GM19468 (cell line): ENCODE results near the gene DNAJB2.
"Not testable (repeated sequence)": the region's sequence is repeated elsewhere in the genome, so short reads cannot be mapped to it uniquely, and the experiment has no call there.

Source experiments
- ATAC-seq: cut with Tn5 transposase; IDR thresholded peaks from one replicate; pipeline ENCODE4 v1.9.1; 2021; ENCODE audit warnings: mild to moderate bottlenecking, moderate library complexity, moderate number of reproducible peaks; ENCODE audit not compliant: unreplicated experiment; ENCODE audit errors: extremely low read depth

Gene DNAJB2

DNA sequence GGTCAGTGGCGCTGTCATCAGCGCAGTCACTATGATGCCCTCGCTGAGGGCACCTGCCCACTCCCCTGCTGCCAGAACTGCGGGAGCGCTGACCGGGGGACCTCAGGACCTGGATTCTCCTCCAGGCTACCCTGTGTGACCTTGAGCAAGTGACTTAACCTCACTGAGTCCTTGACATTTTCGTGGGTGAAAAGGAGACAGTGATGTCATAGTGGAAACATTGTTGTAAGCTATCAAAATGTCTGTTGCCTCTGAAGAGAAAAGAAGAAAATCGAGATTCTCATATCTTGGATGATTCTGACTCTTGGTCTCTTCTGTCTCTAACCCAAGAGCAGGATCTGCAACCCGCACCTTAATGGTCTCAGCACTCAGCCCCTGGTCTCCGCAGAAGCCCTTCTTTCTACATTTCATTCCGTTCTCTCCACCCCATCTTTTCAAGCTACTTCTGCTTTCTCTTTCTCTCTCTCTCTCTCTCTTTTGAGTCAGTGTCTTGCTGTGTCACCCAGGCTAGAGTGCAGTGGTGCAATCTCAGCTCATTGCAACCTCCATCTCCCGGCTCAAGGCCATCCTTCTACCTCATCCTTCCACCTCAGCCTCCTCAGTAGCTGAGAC, 24.5 kb upstream of the DNAJB2 start:
- no peak for ATAC-seq

DNA sequence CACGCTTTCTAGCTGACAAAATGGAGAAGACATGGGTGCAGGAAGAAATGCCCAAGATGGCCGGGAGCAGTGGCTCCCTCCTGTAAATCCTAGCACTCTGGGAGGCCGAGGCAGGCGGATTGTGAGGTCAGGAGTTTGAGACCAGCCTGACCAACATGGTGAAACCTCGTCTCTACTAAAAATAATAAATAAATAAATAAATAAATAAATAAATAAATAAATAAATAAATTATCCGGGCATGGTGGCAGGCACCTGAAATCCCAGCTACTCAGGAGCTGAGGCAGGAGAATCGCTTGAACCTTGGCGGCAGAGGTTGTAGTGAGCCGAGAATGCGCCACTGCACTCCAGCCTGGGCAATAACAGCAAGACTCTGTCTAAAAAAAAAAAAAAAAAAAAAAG, 20.2 kb upstream of the DNAJB2 start:
- not testable (repeated sequence) for ATAC-seq

DNA sequence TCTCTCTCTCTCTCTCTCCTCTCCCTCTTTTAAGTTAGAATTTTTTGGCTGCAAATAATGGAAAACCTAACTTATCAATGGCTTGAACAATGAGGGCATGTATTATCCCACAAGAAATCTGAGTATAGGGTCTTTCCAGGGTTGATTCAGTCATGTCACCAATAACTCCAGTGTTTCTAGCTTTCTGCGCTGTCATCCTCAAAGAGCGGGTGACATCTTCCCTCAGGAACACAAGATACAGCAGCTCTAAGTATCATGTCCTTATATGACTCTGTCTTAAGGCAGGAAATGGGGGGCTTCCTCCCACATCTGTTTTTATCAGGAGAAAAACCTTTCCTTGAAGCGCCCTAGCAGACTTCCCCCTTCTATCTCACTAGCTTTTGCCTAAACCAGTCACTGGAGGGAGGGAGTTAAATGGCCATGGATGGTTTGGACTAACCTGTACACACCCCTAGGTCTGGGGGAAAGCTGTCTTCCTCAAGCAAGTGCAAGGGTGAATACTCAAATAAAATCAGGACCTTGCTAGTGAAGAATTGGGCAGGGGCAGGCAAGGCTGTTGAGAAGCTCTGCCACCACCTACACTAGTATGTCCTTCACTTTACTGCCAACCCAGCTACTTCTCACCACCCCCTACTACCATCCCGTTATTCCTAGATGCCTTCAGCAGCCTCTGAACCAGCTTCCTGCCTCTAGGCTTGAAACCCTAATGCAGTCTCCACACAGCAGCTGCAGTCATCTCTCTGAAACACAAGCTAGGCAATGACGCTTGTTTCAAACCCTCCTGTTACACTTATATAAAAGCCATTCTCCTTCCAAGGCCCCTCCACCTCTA, 17.9 kb upstream of the DNAJB2 start:
- ATAC-seq: no peak

DNA sequence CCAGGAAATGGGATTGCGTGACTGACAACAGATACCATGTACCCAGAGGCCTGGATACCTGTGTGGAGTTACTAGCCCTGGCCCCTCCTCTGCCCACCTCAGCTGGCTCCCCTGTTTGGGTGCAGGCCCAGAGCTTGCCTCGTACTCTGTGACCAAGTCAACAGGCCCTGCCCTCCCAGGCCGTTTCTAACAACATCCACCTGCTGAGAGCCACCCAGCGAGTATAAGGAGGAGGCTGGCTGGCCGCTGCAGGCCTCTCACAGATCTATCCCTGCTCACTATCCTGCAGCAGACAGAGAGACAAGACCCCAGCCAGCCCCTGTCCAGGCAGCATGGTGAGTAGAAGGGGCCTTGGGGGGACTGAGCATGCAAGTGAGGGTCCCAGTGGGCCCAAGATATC, 12.9 kb upstream of the DNAJB2 start:
- no peak for ATAC-seq

DNA sequence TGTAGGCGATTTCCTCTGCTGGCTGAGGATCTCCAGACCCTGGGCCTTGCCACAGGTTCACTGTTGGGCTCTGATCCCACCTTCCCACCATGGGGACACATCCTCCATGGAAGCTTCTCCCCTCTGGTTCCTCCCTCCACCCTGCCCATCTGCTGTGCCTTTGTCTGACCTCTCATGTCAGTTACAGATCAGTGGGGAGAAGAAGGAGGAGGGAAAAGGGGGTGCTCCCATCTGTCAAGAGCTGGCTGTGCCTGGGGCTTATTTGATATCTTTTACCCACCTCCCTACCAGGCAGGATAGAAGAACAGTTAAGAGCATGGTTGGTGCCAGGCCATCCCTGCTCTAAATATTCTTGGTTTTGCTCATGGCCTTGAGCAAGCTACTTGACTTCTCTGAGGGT, 12.3 kb upstream of the DNAJB2 start:
- no peak for ATAC-seq

DNA sequence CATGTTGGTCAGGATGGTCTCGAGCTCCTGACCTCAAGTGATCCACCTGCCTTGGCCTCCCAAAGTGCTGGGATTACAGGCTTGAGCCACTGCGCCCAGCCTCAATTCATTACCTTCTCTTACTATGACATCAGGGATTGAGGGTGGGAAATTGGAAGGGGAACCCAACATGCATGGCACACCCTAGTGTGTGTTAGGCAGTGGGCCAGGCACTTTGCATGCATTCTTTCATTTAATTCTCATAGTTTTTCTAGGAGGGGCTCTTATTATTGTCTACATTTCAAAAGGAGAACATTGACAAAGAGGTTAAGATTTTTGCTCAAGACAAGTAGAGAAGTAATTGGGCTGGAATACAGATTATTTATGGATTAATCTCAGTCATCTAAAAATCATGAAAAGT, 10.9 kb upstream of the DNAJB2 start:
- no peak for ATAC-seq

DNA sequence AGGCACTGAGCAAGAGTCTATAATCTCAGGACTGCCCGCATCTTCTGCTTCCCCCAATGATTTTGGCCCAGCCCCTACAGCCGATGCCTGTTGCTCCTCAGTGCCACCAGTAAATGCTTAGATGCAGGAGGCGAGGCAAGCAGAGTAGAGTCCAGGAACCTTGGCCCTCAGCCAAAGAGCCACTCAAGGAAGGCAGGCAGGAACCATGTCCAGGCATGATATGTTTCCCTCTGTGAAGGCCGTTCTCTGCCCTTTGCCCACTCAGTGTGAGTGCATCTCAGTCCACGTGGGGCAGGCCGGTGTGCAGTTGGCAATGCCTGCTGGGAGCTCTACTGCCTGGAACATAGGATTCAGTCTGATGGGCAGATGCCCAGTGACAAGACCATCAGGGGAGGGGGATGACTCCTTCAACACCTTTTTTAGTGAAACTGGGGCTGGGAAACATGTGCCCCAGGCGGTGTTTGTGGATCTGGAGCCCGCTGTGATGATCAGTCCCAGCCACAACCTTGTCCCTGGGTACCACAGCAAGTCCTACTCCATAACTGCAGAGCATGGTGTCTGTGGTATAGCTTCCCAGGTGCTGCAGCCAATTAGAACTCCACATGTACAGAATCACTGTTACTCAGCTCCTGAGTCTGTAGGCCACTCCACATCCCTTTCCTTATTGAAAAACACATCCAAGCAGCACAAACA, 9.7 kb upstream of the DNAJB2 start:
- no peak for ATAC-seq

DNA sequence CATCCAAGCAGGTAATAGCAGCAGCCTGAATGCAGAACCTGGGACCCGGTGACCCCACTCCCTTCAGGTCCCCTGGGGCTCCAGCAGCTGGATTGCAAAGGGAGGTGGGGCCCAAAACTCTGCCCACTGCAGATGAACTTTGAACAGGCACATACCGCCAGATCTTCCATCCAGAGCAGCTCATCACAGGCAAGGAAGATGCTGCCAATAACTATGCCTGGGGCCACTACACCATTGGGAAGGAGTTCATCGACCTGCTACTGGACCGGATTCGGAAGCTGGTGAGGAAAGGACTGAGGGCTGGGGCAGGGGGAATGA, 9.2 kb upstream of the DNAJB2 start:
- ATAC-seq: no peak

DNA sequence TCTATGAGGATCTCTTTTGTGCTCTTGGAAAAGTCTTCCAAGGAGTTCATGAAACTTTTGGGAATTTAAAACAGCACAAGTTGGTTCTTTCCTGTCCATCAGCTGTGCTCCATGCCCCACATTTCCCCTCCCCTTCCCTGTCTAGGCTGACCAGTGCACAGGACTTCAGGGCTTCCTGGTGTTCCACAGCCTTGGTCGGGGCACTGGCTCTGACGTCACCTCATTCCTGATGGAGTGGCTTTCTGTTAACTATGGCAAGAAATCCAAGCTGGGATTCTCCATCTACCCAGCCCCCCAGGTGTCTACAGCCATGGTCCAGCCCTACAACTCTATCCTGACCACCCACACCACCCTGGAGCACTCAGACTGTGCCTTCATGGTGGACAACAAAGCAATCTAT, 8.1 kb upstream of the DNAJB2 start:
- no peak for ATAC-seq

DNA sequence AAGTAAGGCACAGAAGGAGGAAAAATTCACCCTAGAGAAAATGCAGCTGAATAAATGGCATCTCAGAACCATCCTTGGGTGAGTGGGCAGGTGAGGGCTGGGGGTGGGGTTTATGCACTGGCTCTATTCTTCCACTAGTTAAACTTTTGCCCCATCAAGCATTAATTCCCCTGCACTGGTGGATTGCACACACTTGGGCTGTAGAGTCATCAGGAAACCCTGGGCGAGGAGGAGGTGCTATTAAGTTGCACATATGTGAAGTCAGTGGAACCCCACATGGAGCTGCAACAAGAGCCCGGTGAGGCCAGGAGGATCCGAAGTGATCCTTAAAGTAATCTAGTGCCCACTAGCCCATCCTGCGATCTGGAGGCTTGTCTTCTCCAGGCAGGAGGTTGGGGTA, 6.8 kb upstream of the DNAJB2 start:
- no peak for ATAC-seq

DNA sequence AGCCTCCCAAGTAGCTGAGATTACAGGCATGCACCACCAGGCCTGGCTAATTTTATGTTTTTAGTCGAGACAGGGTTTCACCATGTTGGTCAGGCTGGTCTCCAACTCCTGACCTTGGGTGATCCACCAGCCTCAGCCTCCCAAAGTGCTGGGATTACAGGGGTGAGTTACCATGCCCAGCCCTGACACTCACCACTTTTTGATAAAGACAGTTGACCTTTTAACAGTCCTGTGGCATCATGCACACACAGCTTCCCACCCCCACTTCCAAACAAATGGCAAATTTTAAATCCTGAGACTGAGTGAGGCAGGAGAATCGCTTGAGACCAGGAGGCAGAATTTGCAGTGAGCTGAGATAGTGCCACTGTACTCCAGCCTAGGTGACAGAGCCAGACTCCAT, 6.2 kb upstream of the DNAJB2 start:
- ATAC-seq: no peak

DNA sequence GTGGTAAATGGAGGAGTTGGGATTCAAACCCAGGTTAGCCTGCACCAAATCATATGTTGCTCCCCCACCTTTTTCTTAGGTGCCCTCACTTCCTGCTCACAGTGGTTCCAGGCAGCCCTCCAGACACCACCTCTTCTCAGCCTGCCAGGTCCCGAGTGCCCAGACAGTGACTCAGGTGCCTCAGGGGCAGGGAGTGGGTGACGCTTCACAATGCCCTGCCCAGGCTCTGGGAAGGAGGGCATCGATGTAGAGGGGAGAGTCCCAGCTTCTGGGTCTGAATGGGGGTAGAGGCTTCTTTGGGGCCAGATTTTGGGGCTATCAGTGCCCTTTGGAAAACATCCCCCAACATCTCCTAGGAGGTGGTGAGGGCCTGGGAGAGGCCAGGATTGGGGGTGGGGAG, 5.2 kb upstream of the DNAJB2 start:
- no peak for ATAC-seq

DNA sequence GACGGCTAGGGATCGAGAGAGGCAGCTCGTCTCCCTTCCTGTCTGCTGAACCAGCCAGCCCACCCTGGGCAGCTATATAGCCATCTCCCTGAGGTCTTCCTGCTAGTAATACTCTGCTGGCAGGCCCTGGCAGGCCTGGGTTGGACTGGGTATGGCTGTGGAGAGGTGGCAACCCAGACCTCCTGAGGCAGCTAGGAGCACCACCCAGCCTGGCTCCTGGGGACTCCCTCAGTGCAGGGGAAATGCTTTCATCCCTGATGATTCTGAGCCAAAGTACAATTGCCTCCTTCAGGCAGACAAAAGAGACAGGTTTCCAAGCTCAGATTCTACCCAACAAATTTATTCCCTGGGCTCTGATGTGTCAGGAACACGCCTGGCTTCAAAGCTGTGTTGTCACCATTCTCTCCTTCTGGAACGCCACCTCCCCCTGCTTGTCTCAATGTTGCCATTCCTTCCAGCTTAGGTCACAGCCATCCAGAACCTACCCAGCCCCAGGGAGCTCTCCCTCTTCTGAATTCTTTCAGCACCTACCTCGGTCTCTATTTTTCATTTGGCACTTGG, 4.7 kb upstream of the DNAJB2 start:
- ATAC-seq: no peak

DNA sequence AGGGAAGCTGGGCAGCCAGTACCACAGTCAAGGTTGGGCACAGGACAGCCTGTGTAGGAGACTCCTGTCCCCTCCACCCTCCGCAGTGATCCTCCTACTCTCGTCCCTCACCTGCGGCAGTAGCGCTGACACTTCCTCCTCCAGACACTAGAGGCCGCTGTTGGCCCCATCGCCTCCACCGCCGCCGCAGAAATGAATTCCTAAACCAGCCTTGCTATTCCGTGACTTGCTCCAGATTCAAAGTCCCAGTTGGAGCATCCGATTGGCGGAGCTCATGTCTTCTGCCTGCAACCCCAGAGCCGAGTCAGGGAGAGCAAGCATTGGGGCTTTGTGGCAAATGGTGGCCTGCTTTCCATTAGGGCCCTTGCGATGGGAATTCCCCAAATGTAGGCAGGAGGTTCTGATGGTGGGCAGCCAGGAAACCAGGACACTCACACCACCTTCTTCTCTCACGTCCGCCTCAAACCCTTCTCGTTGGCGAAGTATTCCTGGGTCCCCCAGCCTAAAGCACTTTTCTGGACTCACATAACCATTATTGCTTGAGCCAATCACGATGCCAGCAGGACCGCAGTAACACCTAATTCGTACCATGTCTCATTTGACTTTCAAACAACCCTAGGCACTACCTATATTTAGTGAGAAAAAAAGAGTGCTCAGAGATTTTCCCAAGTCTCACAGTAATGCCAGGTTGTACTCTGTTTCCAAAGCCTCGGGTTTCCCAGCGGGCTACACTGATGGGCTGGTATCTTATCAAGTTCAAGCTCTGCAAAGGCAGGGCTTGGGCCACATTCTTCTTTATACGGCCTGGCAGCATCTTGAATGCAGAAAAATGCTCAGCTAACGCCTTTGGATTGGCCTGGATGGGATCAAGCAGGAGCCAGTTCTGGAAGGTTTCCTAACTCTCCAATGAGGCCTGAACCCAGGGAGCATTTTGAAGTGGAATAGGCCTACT, 1.2 kb upstream of the DNAJB2 start:
- ATAC-seq: no peak

DNA sequence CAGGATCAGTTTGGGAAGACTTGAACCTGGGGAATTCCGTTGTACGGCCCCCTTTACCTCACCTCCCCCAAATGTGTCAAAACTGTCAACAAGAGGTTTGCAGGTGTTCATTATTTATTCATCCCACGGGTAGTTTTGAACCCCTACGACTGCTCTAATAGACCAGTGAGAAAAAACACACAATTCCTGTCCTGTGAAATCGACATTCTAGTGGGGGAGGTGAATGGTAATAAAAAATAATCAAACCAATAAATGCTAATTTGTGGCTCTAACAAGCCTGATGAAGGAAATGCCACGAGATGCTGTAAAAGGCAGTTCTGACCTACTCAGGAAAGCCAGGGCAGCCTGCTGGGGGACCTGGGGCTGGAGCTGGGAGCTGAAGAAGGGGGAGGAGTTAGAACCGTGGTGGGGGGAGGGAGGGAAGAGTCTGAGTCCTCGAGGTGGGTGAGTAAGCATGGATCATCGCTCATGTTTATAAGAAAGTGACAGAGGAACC, 463 bp upstream of the DNAJB2 start:
- ATAC-seq: no peak

DNA sequence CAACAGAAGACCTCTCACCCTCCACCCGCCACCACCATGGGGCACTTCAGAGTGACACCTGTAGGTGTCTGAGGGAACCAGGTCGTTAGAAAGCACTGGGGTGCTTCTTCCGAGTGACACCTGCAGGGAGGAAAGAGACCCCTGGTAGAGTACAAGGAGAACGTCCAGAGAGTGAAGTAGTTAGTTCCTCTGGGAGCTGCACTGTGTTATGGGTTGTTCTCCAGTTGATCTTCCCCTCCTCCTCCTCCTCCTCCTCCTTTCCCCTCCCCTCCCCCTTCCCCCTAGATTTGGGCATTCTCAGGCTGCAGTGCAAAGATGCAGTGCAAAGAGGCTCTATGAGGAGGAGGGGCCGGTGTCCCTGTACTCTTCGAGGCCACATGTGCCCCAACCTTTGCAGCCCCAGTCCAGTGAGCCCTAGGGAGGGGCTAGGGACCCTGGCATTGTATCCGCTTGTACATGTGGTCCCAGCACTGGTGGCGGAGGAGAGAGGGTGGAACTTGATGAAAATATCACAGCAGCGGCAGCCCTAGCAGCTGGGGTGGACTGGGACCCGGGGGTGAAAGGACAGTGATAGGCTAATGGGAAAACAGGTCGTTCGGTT, 850 bp downstream of the DNAJB2 start:
- ATAC-seq: no peak

DNA sequence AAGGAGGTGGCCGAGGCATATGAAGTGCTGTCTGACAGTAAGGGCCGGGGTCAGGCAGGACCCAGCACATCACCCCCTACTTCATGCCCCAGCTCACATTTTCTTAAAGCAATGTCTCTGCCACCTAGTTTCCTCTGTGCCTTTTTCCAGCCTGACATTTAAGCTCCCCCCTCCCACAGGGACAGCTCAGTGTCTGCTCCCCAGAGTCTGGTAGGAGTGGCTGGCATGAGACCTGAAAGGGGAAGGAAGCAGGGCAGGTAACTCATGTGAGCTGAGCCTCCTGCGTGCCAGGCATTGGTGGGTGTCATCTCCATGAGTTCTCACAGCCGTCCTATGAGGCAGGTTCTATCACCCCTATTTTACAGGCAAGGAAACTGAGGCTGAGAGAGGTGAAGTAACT, 1.5 kb downstream of the DNAJB2 start:
- ATAC-seq: no peak

DNA sequence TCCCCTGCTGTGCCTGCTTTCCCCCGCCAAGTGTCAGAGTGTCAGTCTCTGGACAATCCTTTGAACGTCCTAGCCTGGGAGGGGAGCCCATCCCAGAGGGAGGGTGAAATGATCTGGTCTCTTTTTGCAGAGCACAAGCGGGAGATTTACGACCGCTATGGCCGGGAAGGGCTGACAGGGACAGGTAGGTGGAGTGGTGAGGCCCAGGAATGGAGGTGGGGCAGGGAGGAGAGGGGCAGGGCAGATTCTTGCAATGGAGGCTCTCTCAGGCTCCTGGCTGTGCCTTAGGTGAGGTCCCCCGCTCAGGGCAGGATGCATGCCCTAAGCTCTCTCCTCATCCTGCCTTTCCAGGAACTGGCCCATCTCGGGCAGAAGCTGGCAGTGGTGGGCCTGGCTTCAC, 2.4 kb downstream of the DNAJB2 start:
- no peak for ATAC-seq

DNA sequence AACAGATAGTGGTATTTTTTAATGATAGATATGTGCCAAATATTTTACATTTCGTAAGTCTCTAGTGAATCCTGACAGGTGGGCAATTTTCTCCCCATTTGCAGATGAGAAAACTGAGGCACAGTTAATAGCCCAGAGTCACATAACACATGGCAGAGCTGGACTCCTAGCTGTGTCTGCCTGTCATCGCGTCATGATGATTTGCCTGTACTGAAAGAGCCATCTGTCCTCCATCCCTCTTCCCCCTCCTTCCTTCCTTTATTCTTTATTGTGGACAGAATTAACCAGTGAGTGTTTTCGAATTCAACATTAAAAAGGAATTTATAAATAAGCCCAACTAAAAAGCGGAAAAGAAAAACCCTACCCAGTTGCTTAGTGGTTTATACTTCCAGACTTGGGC, 3.2 kb downstream of the DNAJB2 start:
- ATAC-seq: no peak
